Parathyroid adenoma (tissue), 2 donors: ENCODE data around the gene B4GALT4.

Experiments
- H2AFZ ChIP-seq: fragments of 300-600 bp; sonication (generic); one replicate; pipeline ENCODE4 v1.7.0; 2017; ENCODE audit warnings: antibody characterized with exemption, mild to moderate bottlenecking
- H3K27ac ChIP-seq: fragments of 300-600 bp; sonication (generic); one replicate; pipeline ENCODE4 v1.7.0; 2017
- H3K27me3 ChIP-seq: fragments of 300-600 bp; sonication (generic); one replicate; pipeline ENCODE4 v1.7.0; 2017; ENCODE audit warnings: low read length; ENCODE audit not compliant: control insufficient read depth, insufficient read depth
- H3K36me3 ChIP-seq: fragments of 300-600 bp; sonication (generic); one replicate; pipeline ENCODE4 v1.7.0; 2017; ENCODE audit warnings: low read length; ENCODE audit not compliant: control insufficient read depth, insufficient read depth
- H3K4me1 ChIP-seq: fragments of 300-600 bp; sonication (generic); one replicate; pipeline ENCODE4 v1.7.0; 2017; ENCODE audit warnings: control low read depth
- H3K4me2 ChIP-seq: fragments of 300-600 bp; sonication (generic); one replicate; pipeline ENCODE4 v1.7.0; 2017; ENCODE audit warnings: low read length
- H3K4me3 ChIP-seq: fragments of 300-600 bp; sonication (generic); one replicate; pipeline ENCODE4 v1.7.0; 2017; ENCODE audit warnings: low read depth, low read length
- H3K79me2 ChIP-seq: fragments of 300-600 bp; sonication (generic); one replicate; pipeline ENCODE4 v1.7.0; 2017; ENCODE audit warnings: control low read depth
- H3K9ac ChIP-seq: fragments of 300-600 bp; sonication (generic); one replicate; pipeline ENCODE4 v1.7.0; 2017; ENCODE audit warnings: mild to moderate bottlenecking
- H3K9me3 ChIP-seq: fragments of 300-600 bp; sonication (generic); one replicate; pipeline ENCODE4 v1.7.0; 2017; ENCODE audit warnings: low read length; ENCODE audit not compliant: control insufficient read depth
- TF ChIP-seq, protein P1 (sequence below): fragments of 300-600 bp; sonication (generic); IDR thresholded peaks from one replicate; pipeline ENCODE4 v1.7.0; 2017; ENCODE audit warnings: antibody characterized with exemption, mild to moderate bottlenecking
- donor health status: primary hyperparathyroidism.

The B4GALT4 gene

DNA sequence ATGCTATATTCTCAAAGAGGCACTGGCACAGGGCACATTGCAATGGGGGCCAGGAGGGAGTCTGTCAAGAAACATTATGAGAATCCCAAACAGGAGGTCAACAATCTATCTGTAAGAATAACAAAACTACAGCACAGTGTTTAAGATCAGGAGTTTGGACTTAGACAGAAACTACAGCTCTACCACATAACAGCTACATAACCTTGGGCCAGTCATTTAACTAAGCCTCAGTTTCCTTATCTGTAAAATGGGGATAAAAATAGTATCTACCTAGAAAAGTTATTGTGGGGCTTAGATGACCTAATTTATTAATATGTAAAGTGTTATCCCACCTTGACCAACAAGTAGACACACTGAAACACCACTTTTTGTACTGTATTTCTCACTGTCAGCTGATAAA, 9.9 kb downstream of the B4GALT4 start:
- Histone ChIP-seq H3K79me2 (no peaks in the 10 kb centered on the region), H3K4me3 (no peak overlapping the region), H3K4me2 (no peak overlapping the region), H3K4me1 (peaks cover 5% of the 10 kb centered on the region), H2AFZ (no peak overlapping the region), H3K9me3 (no peaks in the 10 kb centered on the region), H3K27me3 (no peaks in the 10 kb centered on the region), H3K9ac (no peak overlapping the region), H3K27ac (no peak overlapping the region), H3K36me3 (no peaks in the 10 kb centered on the region)
- TF ChIP-seq, protein P1, sequence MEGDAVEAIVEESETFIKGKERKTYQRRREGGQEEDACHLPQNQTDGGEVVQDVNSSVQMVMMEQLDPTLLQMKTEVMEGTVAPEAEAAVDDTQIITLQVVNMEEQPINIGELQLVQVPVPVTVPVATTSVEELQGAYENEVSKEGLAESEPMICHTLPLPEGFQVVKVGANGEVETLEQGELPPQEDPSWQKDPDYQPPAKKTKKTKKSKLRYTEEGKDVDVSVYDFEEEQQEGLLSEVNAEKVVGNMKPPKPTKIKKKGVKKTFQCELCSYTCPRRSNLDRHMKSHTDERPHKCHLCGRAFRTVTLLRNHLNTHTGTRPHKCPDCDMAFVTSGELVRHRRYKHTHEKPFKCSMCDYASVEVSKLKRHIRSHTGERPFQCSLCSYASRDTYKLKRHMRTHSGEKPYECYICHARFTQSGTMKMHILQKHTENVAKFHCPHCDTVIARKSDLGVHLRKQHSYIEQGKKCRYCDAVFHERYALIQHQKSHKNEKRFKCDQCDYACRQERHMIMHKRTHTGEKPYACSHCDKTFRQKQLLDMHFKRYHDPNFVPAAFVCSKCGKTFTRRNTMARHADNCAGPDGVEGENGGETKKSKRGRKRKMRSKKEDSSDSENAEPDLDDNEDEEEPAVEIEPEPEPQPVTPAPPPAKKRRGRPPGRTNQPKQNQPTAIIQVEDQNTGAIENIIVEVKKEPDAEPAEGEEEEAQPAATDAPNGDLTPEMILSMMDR, result no peak

DNA sequence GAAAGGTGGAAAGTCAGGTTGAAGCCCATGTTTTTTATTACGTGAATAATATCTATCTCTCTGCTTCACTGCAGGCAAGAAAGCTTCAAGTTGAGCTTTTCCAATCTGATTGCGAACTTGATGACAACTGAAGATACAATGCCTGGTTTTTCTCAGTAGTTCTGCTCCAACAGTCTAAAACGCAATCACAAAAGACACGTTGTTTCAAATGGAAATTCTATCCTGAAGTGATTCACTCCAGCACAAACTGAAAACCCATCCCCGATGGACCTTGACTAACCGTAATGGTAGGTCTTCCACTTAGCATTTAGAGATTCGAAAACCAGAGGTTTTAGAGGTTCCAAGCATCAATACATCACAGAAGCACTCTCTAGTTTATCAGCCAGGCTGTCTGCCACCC, 10.6 kb downstream of the B4GALT4 start:
- H3K79me2 ChIP-seq, result no peaks in the 10 kb centered on the region
- no peak overlapping the region for H3K4me2 ChIP-seq
- TF ChIP-seq, protein P1, result no peak
- peaks cover 5% of the 10 kb centered on the region for H3K4me1 ChIP-seq
- H3K36me3 ChIP-seq, result no peaks in the 10 kb centered on the region
- H2AFZ ChIP-seq, result no peak overlapping the region
- H3K27ac ChIP-seq, result no peak overlapping the region
- no peaks in the 10 kb centered on the region for H3K9me3 ChIP-seq
- no peaks in the 10 kb centered on the region for H3K27me3 ChIP-seq
- H3K9ac ChIP-seq, result no peak overlapping the region
- no peak overlapping the region for H3K4me3 ChIP-seq

DNA sequence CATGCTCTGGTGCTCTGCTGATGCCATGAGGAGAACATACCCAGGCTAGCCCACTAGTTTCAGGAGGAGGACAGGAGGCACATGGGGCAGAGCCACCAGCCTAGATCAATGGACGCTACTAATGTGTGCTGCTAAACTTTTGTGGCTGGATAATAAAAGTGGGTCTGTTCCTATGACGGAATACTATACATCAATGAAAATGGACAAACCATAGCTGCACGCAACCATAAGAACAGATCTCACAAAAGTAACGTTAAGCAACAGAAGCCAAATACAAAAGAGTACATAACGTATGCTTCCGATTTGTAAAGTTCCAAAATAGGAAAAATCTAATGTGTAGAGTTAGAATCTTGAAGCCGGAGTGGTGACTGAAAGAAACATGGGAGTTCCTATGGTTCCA, 11.5 kb downstream of the B4GALT4 start:
- Histone ChIP-seq H3K79me2 (no peaks in the 10 kb centered on the region), H3K27me3 (no peaks in the 10 kb centered on the region), H2AFZ (no peak overlapping the region), H3K4me3 (no peak overlapping the region), H3K9me3 (no peaks in the 10 kb centered on the region), H3K4me2 (no peak overlapping the region), H3K27ac (no peak overlapping the region), H3K4me1 (peaks cover 5% of the 10 kb centered on the region), H3K9ac (no peak overlapping the region), H3K36me3 (no peaks in the 10 kb centered on the region)
- TF ChIP-seq, protein P1, result no peak

DNA sequence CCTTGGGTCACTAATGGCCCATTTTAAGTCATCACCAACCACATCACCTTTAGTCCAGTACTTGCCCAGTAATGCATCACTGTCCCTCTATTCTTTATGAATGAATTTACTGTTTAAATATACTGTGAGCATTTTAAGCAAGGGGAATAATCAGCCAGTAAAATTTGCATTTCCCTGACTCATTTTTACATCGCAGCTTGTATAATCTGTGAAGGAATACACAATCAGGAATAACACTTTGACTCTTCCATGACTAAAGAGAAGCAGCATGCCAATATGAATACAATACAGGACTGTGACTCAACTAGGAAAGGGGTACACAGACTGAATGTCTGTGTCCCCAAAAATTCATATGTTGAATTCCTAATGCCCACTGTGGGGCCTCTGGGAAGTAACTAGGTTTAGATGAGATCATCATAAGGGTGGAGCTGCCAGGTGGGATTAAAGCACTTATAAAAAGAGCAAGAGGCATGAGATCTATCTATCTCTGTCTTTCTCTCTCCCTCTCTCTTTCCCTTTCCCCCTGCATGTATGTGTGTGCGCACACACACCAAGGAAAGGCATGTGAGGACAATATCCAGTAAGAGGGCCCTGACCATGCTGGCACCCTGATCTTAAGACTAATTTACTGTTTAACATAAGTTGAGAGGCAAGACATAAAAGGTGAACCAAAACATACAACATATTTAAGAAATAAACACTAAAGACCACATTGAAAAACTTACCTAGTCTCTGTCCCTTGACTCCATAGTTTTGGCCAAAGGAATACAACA, 12.1 kb downstream of the B4GALT4 start:
- Histone ChIP-seq H3K79me2 (no peaks in the 10 kb centered on the region), H3K9ac (no peak overlapping the region), H3K27me3 (no peaks in the 10 kb centered on the region), H2AFZ (no peak overlapping the region), H3K4me1 (peaks cover 5% of the 10 kb centered on the region), H3K4me3 (no peak overlapping the region), H3K4me2 (no peak overlapping the region), H3K27ac (no peak overlapping the region), H3K9me3 (no peaks in the 10 kb centered on the region), H3K36me3 (no peaks in the 10 kb centered on the region)
- TF ChIP-seq, protein P1, result no peak
